Vagina (tissue), 2 donors: Measurements from ENCODE around the gene CASP5.
"Not testable (repeated sequence)": the region's sequence is repeated elsewhere in the genome, so short reads cannot be mapped to it uniquely, and the experiment has no call there.

ENCODE experiments used
- CTCF ChIP-seq, 3 experiments: fragments of 450-650 bp in 2 of 3; fragments of 200-600 bp in 1 of 3; sonication (generic) in 1 of 3; IDR thresholded peaks; one replicate each; pipeline ENCODE4 v1.5.1; 2017 to 2019; ENCODE audit warnings: antibody characterized with exemption in 3 of 3, mild to moderate bottlenecking in 2 of 3, moderate library complexity in 2 of 3
- POLR2A ChIP-seq, 2 donors: fragments of 450-650 bp; IDR thresholded peaks; one replicate each; pipeline ENCODE4 v1.6.1; 2017; ENCODE audit warnings: antibody characterized with exemption in 2 of 2, mild to moderate bottlenecking in 2 of 2, moderate library complexity in 2 of 2
- POLR2AphosphoS5 ChIP-seq, 2 donors: sonication (generic); formaldehyde crosslinking; IDR thresholded peaks; one replicate each; pipeline ENCODE4 v1.9.0; 2017; ENCODE audit warnings: antibody characterized with exemption in 2 of 2, mild to moderate bottlenecking in 2 of 2, low read depth in 1 of 2; ENCODE audit not compliant: insufficient read depth in 1 of 2

DNA sequence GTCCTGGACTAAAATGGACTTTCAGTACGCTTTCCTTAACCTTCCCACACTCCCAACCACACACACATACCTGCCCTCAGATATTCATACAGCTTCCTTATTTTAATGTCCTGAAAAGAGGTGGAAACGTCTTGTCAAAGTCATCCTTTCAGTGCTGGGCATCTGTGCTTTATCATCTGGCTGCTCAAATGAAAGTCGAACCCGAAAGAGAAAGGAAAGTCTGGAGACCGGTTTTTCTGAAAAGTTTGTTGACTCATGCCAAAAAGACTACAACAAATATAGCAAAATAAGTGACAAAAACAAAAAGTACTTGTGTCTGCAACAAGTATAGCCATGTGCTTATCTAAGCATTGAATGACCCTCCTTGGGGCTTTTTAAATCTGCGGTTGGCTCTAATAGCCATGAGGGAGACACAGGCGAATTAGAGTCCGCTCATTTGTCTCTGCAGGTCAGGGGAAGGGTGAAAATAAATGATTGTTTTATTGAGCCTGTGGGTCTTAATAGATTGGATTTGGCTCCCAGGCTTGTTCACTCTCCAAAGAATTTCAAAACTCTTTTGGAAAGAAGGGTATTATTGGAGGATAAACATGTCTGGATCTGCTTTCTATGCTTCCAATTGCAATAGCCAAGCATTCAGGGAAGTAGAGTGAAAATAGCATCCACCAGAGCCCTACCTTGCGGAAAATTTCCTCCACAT, 40.4 kb upstream of the CASP5 start:
- TF ChIP-seq CTCF, POLR2A (IDR thresholded peaks at IDR 0.05): not testable (repeated sequence)
- TF ChIP-seq POLR2AphosphoS5 (IDR thresholded peaks at IDR 0.05; ENCODE audit: insufficient read depth in 1 of 2, low read depth in 1 of 2): peak in 1 of 2 donors; percentile 8
